ENCODE data around the gene HGFAC. TPM values are rescaled to one million over a fixed set of nuclear protein-coding genes. Genes with fewer than 3 reads are reported as not detected.

The HGFAC gene
- polyA plus RNA-seq, 1 donor from 2014 or later, result 16.2 TPM

DNA sequence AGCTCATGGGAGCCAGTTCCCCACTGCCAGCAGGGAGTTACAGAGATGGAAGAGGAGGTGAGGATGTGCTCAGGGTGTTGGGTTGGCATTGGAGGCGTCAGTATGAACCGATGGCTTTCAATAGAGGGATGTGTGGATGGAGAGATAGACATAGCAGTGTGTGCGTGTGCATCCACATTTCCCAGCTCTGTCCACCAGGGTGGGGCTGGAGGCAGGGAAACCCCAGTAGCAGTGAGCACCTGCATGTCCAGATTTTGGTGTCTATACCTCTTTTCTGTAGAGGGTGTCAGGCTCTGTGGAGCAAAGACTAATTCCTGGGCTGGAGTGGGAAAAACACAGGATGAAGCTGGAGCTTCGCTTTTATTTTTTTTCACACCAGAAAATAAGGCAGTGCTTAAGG, 37.2 kb upstream of the HGFAC start:
- no peaks in the 10 kb centered on the region for H3K27me3 ChIP-seq (ENCODE audit: insufficient read depth, low read depth, low read length)
- H3K9me3 ChIP-seq (ENCODE audit: low read length), result no peaks in the 10 kb centered on the region
- H3F3A ChIP-seq (ENCODE audit: insufficient read depth, low read length, poor library complexity, severe bottlenecking), result no peaks in the 10 kb centered on the region
- no peaks in the 10 kb centered on the region for H3K36me3 ChIP-seq (ENCODE audit: insufficient read depth, low read length)
- H3K79me2 ChIP-seq (replicated peaks; ENCODE audit: insufficient read depth, low read length), result no peaks in the 10 kb centered on the region
- no peaks in the 10 kb centered on the region for H4K20me1 ChIP-seq (ENCODE audit: insufficient read depth)
- no peak for TF ChIP-seq RAD21 (conservative IDR thresholded peaks at IDR 0.05)
- TF ChIP-seq, protein P1, sequence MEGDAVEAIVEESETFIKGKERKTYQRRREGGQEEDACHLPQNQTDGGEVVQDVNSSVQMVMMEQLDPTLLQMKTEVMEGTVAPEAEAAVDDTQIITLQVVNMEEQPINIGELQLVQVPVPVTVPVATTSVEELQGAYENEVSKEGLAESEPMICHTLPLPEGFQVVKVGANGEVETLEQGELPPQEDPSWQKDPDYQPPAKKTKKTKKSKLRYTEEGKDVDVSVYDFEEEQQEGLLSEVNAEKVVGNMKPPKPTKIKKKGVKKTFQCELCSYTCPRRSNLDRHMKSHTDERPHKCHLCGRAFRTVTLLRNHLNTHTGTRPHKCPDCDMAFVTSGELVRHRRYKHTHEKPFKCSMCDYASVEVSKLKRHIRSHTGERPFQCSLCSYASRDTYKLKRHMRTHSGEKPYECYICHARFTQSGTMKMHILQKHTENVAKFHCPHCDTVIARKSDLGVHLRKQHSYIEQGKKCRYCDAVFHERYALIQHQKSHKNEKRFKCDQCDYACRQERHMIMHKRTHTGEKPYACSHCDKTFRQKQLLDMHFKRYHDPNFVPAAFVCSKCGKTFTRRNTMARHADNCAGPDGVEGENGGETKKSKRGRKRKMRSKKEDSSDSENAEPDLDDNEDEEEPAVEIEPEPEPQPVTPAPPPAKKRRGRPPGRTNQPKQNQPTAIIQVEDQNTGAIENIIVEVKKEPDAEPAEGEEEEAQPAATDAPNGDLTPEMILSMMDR (IDR thresholded peaks at IDR 0.05; ENCODE audit: poor library complexity, severe bottlenecking), result no peak
- no peak overlapping the region for H3K9ac ChIP-seq (ENCODE audit: low read length)
- H3K9me2 ChIP-seq (ENCODE audit: insufficient read depth, low read length), result no peaks in the 10 kb centered on the region
- no peak overlapping the region for H3K4me2 ChIP-seq (ENCODE audit: low read length)
- H2AFZ ChIP-seq (ENCODE audit: low read depth, low read length), result no peak overlapping the region
- H3K4me3 ChIP-seq (ENCODE audit: low read length), result no peak overlapping the region
- H3K27ac ChIP-seq (ENCODE audit: low read length), result no peak overlapping the region

DNA sequence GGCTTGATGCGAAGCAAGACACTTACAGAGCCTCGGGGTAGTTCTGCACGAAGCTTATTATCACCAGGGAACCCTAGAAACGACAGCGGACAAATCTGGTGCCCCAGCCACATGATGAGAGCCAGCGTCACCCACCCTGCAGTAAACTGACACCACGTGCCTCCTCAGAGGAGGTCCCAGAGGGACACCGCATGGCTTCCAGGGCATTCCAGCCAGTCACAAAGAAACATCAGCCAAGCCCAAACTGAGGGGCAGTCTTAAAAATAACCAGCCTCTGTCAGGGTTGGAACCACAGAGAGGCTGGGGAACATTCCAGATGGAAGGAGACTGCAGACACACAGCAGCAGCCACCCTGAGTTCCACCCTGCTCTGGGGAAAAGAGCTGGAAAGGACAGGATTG, 36.6 kb upstream of the HGFAC start:
- no peak overlapping the region for H3K4me3 ChIP-seq (ENCODE audit: low read length)
- H3K79me2 ChIP-seq (replicated peaks; ENCODE audit: insufficient read depth, low read length), result no peaks in the 10 kb centered on the region
- no peaks in the 10 kb centered on the region for H3K9me3 ChIP-seq (ENCODE audit: low read length)
- H3K27me3 ChIP-seq (ENCODE audit: insufficient read depth, low read depth, low read length), result no peaks in the 10 kb centered on the region
- no peaks in the 10 kb centered on the region for H3K36me3 ChIP-seq (ENCODE audit: insufficient read depth, low read length)
- H3K27ac ChIP-seq (ENCODE audit: low read length), result no peak overlapping the region
- H3K4me2 ChIP-seq (ENCODE audit: low read length), result no peak overlapping the region
- no peaks in the 10 kb centered on the region for H3K9me2 ChIP-seq (ENCODE audit: insufficient read depth, low read length)
- no peak overlapping the region for H3K9ac ChIP-seq (ENCODE audit: low read length)
- no peak overlapping the region for H2AFZ ChIP-seq (ENCODE audit: low read depth, low read length)
- H4K20me1 ChIP-seq (ENCODE audit: insufficient read depth), result no peaks in the 10 kb centered on the region
- TF ChIP-seq, protein P1 (IDR thresholded peaks at IDR 0.05; ENCODE audit: poor library complexity, severe bottlenecking), result no peak
- TF ChIP-seq EZH2 (IDR thresholded peaks at IDR 0.05; ENCODE audit: borderline replicate concordance, insufficient read depth, low read length, poor library complexity, severe bottlenecking), result no peak
- no peak for TF ChIP-seq MXI1 (conservative IDR thresholded peaks at IDR 0.05; ENCODE audit: poor library complexity, severe bottlenecking)
- no peak for TF ChIP-seq RAD21 (conservative IDR thresholded peaks at IDR 0.05)
- no peak for TF ChIP-seq POLR2AphosphoS5 (IDR thresholded peaks at IDR 0.05)
- no peak for TF ChIP-seq EP300 (conservative IDR thresholded peaks at IDR 0.05; ENCODE audit: poor library complexity, severe bottlenecking)
- TF ChIP-seq SMC3 (conservative IDR thresholded peaks at IDR 0.05; ENCODE audit: poor library complexity), result no peak
- TF ChIP-seq, protein P2, sequence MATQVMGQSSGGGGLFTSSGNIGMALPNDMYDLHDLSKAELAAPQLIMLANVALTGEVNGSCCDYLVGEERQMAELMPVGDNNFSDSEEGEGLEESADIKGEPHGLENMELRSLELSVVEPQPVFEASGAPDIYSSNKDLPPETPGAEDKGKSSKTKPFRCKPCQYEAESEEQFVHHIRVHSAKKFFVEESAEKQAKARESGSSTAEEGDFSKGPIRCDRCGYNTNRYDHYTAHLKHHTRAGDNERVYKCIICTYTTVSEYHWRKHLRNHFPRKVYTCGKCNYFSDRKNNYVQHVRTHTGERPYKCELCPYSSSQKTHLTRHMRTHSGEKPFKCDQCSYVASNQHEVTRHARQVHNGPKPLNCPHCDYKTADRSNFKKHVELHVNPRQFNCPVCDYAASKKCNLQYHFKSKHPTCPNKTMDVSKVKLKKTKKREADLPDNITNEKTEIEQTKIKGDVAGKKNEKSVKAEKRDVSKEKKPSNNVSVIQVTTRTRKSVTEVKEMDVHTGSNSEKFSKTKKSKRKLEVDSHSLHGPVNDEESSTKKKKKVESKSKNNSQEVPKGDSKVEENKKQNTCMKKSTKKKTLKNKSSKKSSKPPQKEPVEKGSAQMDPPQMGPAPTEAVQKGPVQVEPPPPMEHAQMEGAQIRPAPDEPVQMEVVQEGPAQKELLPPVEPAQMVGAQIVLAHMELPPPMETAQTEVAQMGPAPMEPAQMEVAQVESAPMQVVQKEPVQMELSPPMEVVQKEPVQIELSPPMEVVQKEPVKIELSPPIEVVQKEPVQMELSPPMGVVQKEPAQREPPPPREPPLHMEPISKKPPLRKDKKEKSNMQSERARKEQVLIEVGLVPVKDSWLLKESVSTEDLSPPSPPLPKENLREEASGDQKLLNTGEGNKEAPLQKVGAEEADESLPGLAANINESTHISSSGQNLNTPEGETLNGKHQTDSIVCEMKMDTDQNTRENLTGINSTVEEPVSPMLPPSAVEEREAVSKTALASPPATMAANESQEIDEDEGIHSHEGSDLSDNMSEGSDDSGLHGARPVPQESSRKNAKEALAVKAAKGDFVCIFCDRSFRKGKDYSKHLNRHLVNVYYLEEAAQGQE (IDR thresholded peaks at IDR 0.05; ENCODE audit: borderline replicate concordance), result no peak
- TF ChIP-seq TAF1 (IDR thresholded peaks at IDR 0.05; ENCODE audit: low read depth), result no peak
- no peaks in the 10 kb centered on the region for H3F3A ChIP-seq (ENCODE audit: insufficient read depth, low read length, poor library complexity, severe bottlenecking)

Data from neural cell (in vitro differentiated cells).